Panc1 (cell line): Measurements from ENCODE around the gene PLEKHA8. TPM values are rescaled to one million over a fixed set of nuclear protein-coding genes. Genes with fewer than 3 reads are reported as not detected.

ENCODE experiments used
- ATAC-seq: fragments of 200-7000 bp; cut with Tn5 transposase; 2 replicates; pipeline ENCODE4 v1.9.1; 2020; ENCODE audit warnings: mild to moderate bottlenecking, moderate library complexity
- BruUV-seq: library from RNA; stranded (reverse); fragments of 400-500 nt; replicated peaks from 2 replicates; lab custom pipeline; 2021; lab: Mats Ljungman, UMichigan
- CTCF ChIA-PET: fragments of 300-600 bp; sonication (Branson Sonifier 250); formaldehyde crosslinking; loops from one replicate; lab custom pipeline; 2022; ENCODE audit warnings: antibody characterized with exemption; lab: Charles Lee
- POLR2A ChIA-PET: fragments of 300-600 bp; sonication (Branson Sonifier 250); formaldehyde crosslinking; loops from one replicate; lab custom pipeline; 2022; ENCODE audit warnings: antibody characterized with exemption; lab: Charles Lee
- DNase-seq: peaks from one replicate; pipeline ENCODE4 v3.0.0-alpha.2; 2010; ENCODE audit warnings: low read depth, low spot score
- H3K27ac ChIP-seq: 2 replicates; pipeline ENCODE4 v1.5.1; 2011; ENCODE audit warnings: mild to moderate bottlenecking, low read length, inconsistent platforms
- H3K27me3 ChIP-seq: fragments of 200-500 bp; sonication (Bioruptor generic); 2 replicates; pipeline ENCODE4 v1.6.0; 2014; ENCODE audit warnings: low read length, inconsistent platforms; ENCODE audit not compliant: control insufficient read depth, insufficient read depth
- H3K36me3 ChIP-seq: fragments of 200-500 bp; sonication (Bioruptor generic); 2 replicates; pipeline ENCODE4 v1.5.1; 2014; ENCODE audit warnings: inconsistent platforms, mild to moderate bottlenecking, low read length, moderate library complexity; ENCODE audit not compliant: control insufficient read depth, insufficient read depth
- H3K4me1 ChIP-seq: 2 replicates; pipeline ENCODE4 v1.5.1; 2011; ENCODE audit warnings: inconsistent platforms, mild to moderate bottlenecking, low read length, moderate library complexity; ENCODE audit not compliant: control insufficient read depth, insufficient read depth
- H3K4me3 ChIP-seq, 2 experiments: 2 replicates each; pipeline ENCODE4 v1.5.1; 2011 to 2012; ENCODE audit warnings: low read depth in 2 of 2, low read length in 2 of 2, mild to moderate bottlenecking in 2 of 2, inconsistent platforms in 1 of 2, moderate library complexity in 1 of 2
- H3K9me3 ChIP-seq: fragments of 200-500 bp; sonication (Bioruptor generic); 2 replicates; pipeline ENCODE4 v1.5.1; 2014; ENCODE audit warnings: low read depth, mild to moderate bottlenecking, inconsistent platforms, low read length, moderate library complexity; ENCODE audit not compliant: control insufficient read depth, insufficient read depth
- CTCF ChIP-seq: fragments of 450-650 bp; IDR thresholded peaks from 2 replicates; pipeline ENCODE4 v1.5.1; 2017; ENCODE audit warnings: mild to moderate bottlenecking
- POLR2AphosphoS5 ChIP-seq: IDR thresholded peaks from 2 replicates; pipeline ENCODE4 v1.6.1; 2012; ENCODE audit warnings: mild to moderate bottlenecking, low read depth, low read length, moderate library complexity
- REST ChIP-seq, 2 experiments: IDR thresholded peaks; 2 replicates each; pipeline ENCODE4 v1.6.1; 2011 to 2012; ENCODE audit warnings: low read depth in 2 of 2, control low read depth in 1 of 2, low read length in 1 of 2, mild to moderate bottlenecking in 1 of 2, moderate library complexity in 1 of 2; ENCODE audit not compliant: insufficient read depth in 1 of 2
- SIN3A ChIP-seq: IDR thresholded peaks from 2 replicates; pipeline ENCODE4 v1.6.1; 2012; ENCODE audit warnings: low read depth, mild to moderate bottlenecking, low read length, moderate library complexity, borderline replicate concordance; ENCODE audit not compliant: insufficient read depth
- TCF7L2 ChIP-seq: IDR thresholded peaks from 2 replicates; pipeline ENCODE4 v1.6.1; 2011; ENCODE audit warnings: mild to moderate bottlenecking, low read depth, low read length, inconsistent platforms
- in situ Hi-C: cut with HindIII; loops from 2 replicates; pipeline ENCODE4 v1.10.0; 2016; ENCODE audit warnings: low sequenced_read_pairs, low pct_unique_long_range_greater_than_20kb
- intact Hi-C: fragments of 100-400 bp; cut with micrococcal nuclease; formaldehyde crosslinking; loops from one replicate; pipeline ENCODE4 v1.10.0; 2022; ENCODE audit not compliant: unreplicated experiment
- total RNA-seq: library from RNA; stranded (reverse); gene quantifications from one replicate; pipeline ENCODE4 v1.2.1, GENCODE V29; 2021; ENCODE audit not compliant: unreplicated experiment

The PLEKHA8 gene
- total RNA-seq, 1 experiment from 2014 or later = 20.7 TPM

- ChIA-PET POLR2A (no interaction called here), CTCF (no interaction called here)
- Histone ChIP-seq H3K4me1 (no peaks in the 10 kb centered on the region), H3K27ac (no peak overlapping the region), H3K36me3 (no peaks in the 10 kb centered on the region), H3K4me3 (no peak overlapping the region), H3K27me3 (no peaks in the 10 kb centered on the region), H3K9me3 (peaks cover 18% of the 10 kb centered on the region)
- in situ Hi-C loops (no loop called here), intact Hi-C loops (no loop called here)
- DNase-seq (no peak), ATAC-seq (no peak)
- TF ChIP-seq TCF7L2 (no peak), REST (IDR thresholded peaks at IDR 0.05; ENCODE audit: insufficient read depth in 1 of 2, low read depth in 2 of 2, low read length in 1 of 2) (no peak), POLR2AphosphoS5 (no peak), SIN3A (no peak), CTCF (no peak)
- BruUV-seq = no TSS peak
Observed at GRCh38 chr7:30114536-30115238, 86.5 kb downstream of the PLEKHA8 start.

DNA sequence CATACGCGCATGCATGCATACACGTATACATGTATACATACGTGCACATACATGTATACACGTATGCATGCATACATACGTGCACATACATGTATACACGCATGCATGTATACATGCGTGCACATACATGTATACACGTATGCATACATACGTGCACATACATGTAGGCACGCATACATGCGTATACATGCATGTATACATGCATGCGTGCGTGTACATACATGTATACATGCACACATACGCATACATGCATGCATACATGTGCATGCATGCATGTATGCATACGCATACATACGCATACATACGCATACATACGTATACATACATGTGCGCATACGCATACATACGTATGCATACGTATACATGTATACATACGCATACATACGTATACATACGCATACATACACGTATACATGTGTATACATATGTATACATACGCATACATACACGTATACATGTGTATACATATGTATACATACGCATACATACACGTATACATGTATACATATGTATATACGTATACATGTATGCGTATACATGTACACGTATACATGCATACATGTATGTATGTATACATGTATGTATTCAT lies 87.6 kb downstream of the PLEKHA8 start:
- intact Hi-C loops = no loop called here
- Histone ChIP-seq H3K27me3 (no peaks in the 10 kb centered on the region), H3K27ac (no peak overlapping the region), H3K4me1 (no peaks in the 10 kb centered on the region), H3K4me3 (no peak overlapping the region), H3K36me3 (no peaks in the 10 kb centered on the region), H3K9me3 (peaks cover 18% of the 10 kb centered on the region)
- CTCF ChIA-PET = no interaction called here
- POLR2A ChIA-PET = no interaction called here
- in situ Hi-C loops = no loop called here
- BruUV-seq = no TSS peak
- TF ChIP-seq SIN3A = no peak
- no peak for TF ChIP-seq TCF7L2
- TF ChIP-seq POLR2AphosphoS5 = no peak
- no peak for TF ChIP-seq REST (IDR thresholded peaks at IDR 0.05; ENCODE audit: insufficient read depth in 1 of 2, low read depth in 2 of 2, low read length in 1 of 2)
- TF ChIP-seq CTCF = no peak
- ATAC-seq = no peak
- no peak for DNase-seq
